Thoracic aorta (tissue), 2 donors: ENCODE data around the gene PDE6B. TPM values are rescaled to one million over a fixed set of nuclear protein-coding genes. Genes with fewer than 3 reads are reported as not detected.

Experiments
- ATAC-seq: fragments of 150-250 bp; one replicate; pipeline ENCODE4 v1.8.0; 2017; ENCODE audit warnings: low read depth; ENCODE audit not compliant: insufficient number of reproducible peaks, low FRiP score
- DNase-seq: peaks from one replicate; pipeline ENCODE4 v3.0.0-alpha.2; 2020; ENCODE audit warnings: low spot score
- H3K27ac ChIP-seq, 2 donors: fragments of 200-600 bp; sonication (generic); 1 replicate in 1 of 2; 2 replicates in 1 of 2; pipeline ENCODE4 v1.5.1; 2016; ENCODE audit warnings: mild to moderate bottlenecking in 2 of 2, moderate library complexity in 2 of 2
- H3K27me3 ChIP-seq: fragments of 200-600 bp; sonication (generic); replicated peaks from 2 replicates; pipeline ENCODE4 v1.6.0; 2016; ENCODE audit warnings: mild to moderate bottlenecking; ENCODE audit not compliant: insufficient read depth
- H3K36me3 ChIP-seq: fragments of 200-600 bp; sonication (generic); one replicate; pipeline ENCODE4 v1.5.1; 2016
- H3K4me1 ChIP-seq, 2 donors: fragments of 200-600 bp; sonication (generic); 1 replicate in 1 of 2; 2 replicates in 1 of 2; pipeline versions ENCODE4 v1.5.1 to v1.6.0; 2016; ENCODE audit warnings: low read depth in 2 of 2, mild to moderate bottlenecking in 1 of 2; ENCODE audit not compliant: control insufficient read depth in 1 of 2
- H3K4me3 ChIP-seq: fragments of 200-600 bp; sonication (generic); 2 replicates; pipeline ENCODE4 v1.5.1; 2016; ENCODE audit warnings: mild to moderate bottlenecking
- H3K9me3 ChIP-seq: fragments of 200-600 bp; sonication (generic); 2 replicates; pipeline ENCODE4 v1.5.1; 2016
- total RNA-seq, 2 donors: library from RNA; depleted of rRNA; stranded (reverse); fragments of >200 nt; gene quantifications; one replicate each; pipeline versions ENCODE4 v1.1.0 to v1.2.3, GENCODE V29; 2016
- TF ChIP-seq, protein P1 (sequence below): fragments of 200-600 bp; sonication (generic); IDR thresholded peaks from one replicate; pipeline ENCODE4 v1.5.1; 2019; ENCODE audit warnings: antibody characterized with exemption

Gene PDE6B
- total RNA-seq, 2 donors from 2014 or later: 1.8 to 3.6 TPM

DNA sequence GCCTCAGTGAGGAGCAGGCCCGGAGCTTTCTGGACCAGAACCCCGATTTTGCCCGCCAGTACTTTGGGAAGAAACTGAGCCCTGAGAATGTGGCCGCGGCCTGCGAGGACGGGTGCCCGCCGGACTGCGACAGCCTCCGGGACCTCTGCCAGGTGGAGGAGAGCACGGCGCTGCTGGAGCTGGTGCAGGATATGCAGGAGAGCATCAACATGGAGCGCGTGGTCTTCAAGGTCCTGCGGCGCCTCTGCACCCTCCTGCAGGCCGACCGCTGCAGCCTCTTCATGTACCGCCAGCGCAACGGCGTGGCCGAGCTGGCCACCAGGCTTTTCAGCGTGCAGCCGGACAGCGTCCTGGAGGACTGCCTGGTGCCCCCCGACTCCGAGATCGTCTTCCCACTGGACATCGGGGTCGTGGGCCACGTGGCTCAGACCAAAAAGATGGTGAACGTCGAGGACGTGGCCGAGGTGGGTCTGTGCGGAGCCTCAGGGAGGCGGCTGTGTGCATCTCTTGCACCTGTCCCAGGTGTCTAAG lies 323 bp downstream of the PDE6B start:
- ATAC-seq (no peak), DNase-seq (no peak)
- Histone ChIP-seq H3K4me3 (no peak overlapping the region), H3K27ac (no peak overlapping the region), H3K27me3 (no peaks in the 10 kb centered on the region), H3K4me1 (no peaks in the 10 kb centered on the region), H3K9me3 (no peaks in the 10 kb centered on the region), H3K36me3 (no peaks in the 10 kb centered on the region)
- TF ChIP-seq, protein P1, sequence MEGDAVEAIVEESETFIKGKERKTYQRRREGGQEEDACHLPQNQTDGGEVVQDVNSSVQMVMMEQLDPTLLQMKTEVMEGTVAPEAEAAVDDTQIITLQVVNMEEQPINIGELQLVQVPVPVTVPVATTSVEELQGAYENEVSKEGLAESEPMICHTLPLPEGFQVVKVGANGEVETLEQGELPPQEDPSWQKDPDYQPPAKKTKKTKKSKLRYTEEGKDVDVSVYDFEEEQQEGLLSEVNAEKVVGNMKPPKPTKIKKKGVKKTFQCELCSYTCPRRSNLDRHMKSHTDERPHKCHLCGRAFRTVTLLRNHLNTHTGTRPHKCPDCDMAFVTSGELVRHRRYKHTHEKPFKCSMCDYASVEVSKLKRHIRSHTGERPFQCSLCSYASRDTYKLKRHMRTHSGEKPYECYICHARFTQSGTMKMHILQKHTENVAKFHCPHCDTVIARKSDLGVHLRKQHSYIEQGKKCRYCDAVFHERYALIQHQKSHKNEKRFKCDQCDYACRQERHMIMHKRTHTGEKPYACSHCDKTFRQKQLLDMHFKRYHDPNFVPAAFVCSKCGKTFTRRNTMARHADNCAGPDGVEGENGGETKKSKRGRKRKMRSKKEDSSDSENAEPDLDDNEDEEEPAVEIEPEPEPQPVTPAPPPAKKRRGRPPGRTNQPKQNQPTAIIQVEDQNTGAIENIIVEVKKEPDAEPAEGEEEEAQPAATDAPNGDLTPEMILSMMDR: no peak

DNA sequence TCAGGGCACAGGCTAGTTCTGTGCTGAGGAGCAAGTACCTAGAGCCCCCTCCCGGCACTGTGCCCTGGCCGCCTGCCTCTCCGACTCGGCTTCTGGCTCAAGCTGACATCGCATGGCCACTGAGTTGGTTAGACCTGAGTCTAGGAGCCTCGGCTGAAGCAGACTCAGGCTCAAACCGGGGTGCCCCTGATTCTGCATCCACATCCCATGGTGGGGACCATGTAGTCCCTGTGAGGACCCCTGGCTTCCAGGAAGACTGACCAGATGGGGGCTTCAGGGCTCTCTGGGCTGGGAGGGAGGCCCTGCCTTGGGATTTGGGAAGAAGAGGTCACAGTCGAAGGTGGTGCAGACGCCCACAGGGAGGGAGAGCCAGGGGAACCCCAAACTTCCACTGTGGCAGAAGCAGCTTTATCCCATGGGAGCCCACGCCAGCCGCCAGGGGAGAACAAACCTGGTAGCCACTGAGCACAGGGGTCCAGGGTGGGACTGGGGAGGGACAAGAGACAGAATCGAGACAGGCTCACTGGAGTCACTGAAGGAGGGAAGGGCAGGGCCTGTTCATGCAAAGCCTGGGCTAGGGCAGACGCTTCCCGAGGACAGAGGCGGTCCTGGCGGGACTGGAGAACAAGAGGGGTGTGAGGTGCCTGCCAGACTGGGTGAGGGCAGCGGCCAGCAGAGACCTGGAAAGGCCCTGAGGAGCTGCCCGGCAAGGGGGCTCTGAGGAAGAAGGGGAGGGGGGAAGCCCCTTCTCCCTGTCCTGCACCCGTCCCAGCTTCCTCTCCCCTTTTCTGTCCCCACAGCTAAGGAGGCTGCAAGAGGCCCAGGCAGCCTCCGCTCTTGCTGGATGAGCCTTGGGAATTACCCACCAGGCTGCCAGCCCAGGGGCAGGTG lies 1.1 kb downstream of the PDE6B start:
- Histone ChIP-seq H3K36me3 (no peaks in the 10 kb centered on the region), H3K4me1 (no peaks in the 10 kb centered on the region), H3K4me3 (no peak overlapping the region), H3K9me3 (no peaks in the 10 kb centered on the region), H3K27me3 (no peaks in the 10 kb centered on the region), H3K27ac (no peak overlapping the region)
- DNase-seq (no peak), ATAC-seq (no peak)
- TF ChIP-seq, protein P1: no peak

DNA sequence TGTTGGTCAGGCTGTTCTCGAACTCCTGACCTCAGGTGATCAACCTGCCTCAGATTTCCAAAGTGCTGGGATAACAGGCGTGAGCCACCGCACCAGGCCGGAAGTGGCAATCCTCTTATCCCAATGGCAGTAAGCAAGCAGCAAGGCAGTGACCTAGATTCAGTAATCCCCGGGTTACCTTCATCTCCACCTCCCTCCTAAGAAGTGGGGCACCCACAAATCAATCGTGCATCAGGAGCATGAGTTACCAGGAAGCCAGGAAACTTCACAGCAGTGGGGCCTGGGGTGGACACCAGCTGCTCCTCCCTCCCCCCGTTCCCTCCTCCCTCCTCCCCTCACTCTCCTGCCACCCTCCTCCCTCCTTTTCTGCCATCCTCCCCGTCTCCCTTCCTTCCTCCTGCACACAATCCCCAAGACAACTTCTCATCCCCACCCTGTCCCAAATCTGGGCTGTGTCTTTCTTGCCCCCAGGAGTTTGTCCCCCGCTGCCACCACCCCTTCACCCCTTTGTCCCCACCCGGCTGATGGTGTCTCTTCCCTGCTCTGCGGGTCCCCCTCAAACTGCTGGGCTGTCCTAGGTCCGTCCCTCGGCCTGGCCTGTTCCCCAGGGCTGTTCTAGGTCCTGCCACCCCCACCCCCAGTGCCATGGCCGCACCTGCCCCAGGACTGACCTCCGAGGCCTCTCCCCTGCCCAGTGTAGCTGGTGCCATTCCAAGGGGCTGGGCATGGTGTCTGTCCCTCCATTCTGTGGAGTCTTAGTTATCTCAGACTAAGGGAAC lies 2.2 kb downstream of the PDE6B start:
- no peak for ATAC-seq
- no peaks in the 10 kb centered on the region for H3K27me3 ChIP-seq

DNA sequence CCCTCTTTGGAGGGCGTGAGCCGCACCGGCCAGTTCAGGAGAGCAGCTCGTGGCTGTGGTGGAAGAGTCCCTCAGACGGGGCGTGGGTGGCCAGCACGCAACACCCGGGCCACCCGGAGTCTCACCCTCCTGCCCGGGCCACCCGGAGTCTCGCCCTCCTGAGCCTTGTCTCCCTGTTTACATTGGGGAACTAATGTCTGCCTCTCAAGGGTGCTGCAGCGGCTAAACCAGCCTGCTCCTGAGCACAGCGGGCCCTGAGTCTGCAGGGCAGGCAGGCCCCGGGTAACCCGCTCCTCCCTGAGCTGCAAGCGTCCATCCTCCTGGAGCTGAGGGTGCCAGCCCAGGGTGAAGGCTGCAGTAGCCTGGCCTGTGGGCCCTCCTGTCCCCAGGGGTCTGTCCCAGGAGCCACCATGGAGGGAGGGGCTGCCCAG lies 3.0 kb downstream of the PDE6B start:
- TF ChIP-seq, protein P1: no peak
- no peaks in the 10 kb centered on the region for H3K36me3 ChIP-seq
- no peak overlapping the region for H3K4me3 ChIP-seq
- H3K9me3 ChIP-seq: no peaks in the 10 kb centered on the region
- no peaks in the 10 kb centered on the region for H3K4me1 ChIP-seq
- no peak overlapping the region for H3K27ac ChIP-seq
- no peaks in the 10 kb centered on the region for H3K27me3 ChIP-seq
- DNase-seq (no peak), ATAC-seq (no peak)

More for the DNA sequence above, 2.2 kb downstream of the PDE6B start:
- Histone ChIP-seq H3K36me3 (no peaks in the 10 kb centered on the region), H3K4me3 (no peak overlapping the region), H3K4me1 (no peaks in the 10 kb centered on the region), H3K27ac (no peak overlapping the region), H3K9me3 (no peaks in the 10 kb centered on the region)
- no peak for DNase-seq
- TF ChIP-seq, protein P1: no peak
